Breast epithelium (tissue), 4 donors: Measurements from ENCODE around the gene EML5. TPM values are rescaled to one million over a fixed set of nuclear protein-coding genes. Genes with fewer than 3 reads are reported as not detected.

ENCODE experiments used
- DNase-seq, 2 donors: peaks; one replicate each; pipeline ENCODE4 v3.0.0-alpha.2; 2019; ENCODE audit warnings: low spot score in 2 of 2
- H3K27ac ChIP-seq, 2 donors: fragments of 200-600 bp; sonication (generic) in 1 of 2; one replicate each; pipeline ENCODE4 v1.5.1; 2016 to 2019; ENCODE audit warnings: mild to moderate bottlenecking in 1 of 2
- H3K27me3 ChIP-seq, 2 donors: fragments of 200-600 bp; sonication (generic) in 1 of 2; one replicate each; pipeline versions ENCODE4 v1.5.1 to v1.6.0; 2017 to 2019; ENCODE audit warnings: control low read depth in 1 of 2, mild to moderate bottlenecking in 1 of 2
- H3K36me3 ChIP-seq: fragments of 200-600 bp; one replicate; pipeline ENCODE4 v1.5.1; 2019
- H3K4me1 ChIP-seq, 2 donors: fragments of 200-600 bp; sonication (generic); one replicate each; pipeline ENCODE4 v1.5.1; 2016 to 2019; ENCODE audit warnings: control low read depth in 1 of 2
- H3K4me3 ChIP-seq, 3 donors: fragments of 200-600 bp; sonication (generic); 1 replicate in 2 of 3; 2 replicates in 1 of 3; pipeline ENCODE4 v1.5.1; 2016 to 2019; ENCODE audit warnings: mild to moderate bottlenecking in 3 of 3, moderate library complexity in 2 of 3
- H3K9me3 ChIP-seq, 2 donors: fragments of 200-600 bp; sonication (generic) in 1 of 2; one replicate each; pipeline ENCODE4 v1.5.1; 2016 to 2019; ENCODE audit warnings: control low read depth in 1 of 2
- POLR2A ChIP-seq: fragments of 450-650 bp; IDR thresholded peaks from one replicate; pipeline ENCODE4 v1.6.1; 2016; ENCODE audit warnings: antibody characterized with exemption, mild to moderate bottlenecking, moderate library complexity
- POLR2AphosphoS5 ChIP-seq, 3 donors: sonication (generic); formaldehyde crosslinking; IDR thresholded peaks; one replicate each; pipeline ENCODE4 v1.6.1; 2017; ENCODE audit warnings: antibody characterized with exemption in 3 of 3
- intact Hi-C: fragments of 100-400 bp; cut with DNase I; formaldehyde crosslinking; loops from one replicate; pipeline ENCODE4 v1.15.1; 2023; ENCODE audit warnings: low total_unique reads
- total RNA-seq, 3 donors: library from RNA; depleted of rRNA; stranded (reverse); fragments of >200 nt; gene quantifications; one replicate each; pipeline ENCODE4 v1.1.0, GENCODE V29; 2016
- TF ChIP-seq, protein P1 (sequence below), 3 donors: fragments of 450-650 bp; IDR thresholded peaks; one replicate each; pipeline ENCODE4 v1.5.1; 2016 to 2017; ENCODE audit warnings: antibody characterized with exemption in 3 of 3, mild to moderate bottlenecking in 3 of 3, moderate library complexity in 3 of 3

EML5 gene
- total RNA-seq, 3 donors from 2014 or later: 0.96 to 5.6 (median 4.3) TPM

DNA sequence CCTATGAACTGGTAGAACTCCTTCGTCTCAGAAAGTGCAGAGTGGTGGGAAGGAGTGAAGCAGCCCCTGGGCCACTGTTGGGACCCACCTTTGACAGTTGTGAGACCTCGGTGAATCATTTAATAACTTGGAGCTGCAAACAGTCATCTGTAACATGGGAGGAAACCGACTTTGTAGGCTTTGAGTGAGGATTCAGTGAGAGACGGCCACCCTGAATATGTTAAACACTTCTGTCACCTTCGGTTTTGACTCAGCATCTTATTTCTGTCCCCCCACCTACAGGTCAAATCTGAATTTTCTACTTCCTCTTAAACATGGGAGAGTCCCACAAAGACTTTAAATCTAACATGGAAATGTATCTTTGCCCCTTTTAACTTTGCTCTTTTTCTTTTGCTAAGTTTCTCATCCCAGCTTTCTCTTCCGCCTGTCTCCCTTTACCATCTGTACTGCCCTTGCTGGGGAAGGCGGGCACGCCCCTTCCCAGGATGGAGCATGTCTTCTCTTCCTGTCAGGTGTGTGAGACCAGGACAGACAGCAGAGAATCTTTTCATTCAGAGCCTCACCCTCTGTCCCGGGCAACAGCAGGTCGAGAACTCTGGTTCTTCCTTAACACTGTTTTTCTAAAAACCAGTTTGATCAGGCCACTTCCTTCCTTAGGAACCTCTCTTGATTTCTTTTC lies 192.9 kb downstream of the EML5 start:
- H3K27me3 ChIP-seq: no peaks in the 10 kb centered on the region
- H3K9me3 ChIP-seq: no peaks in the 10 kb centered on the region
- H3K4me1 ChIP-seq: no peaks in the 10 kb centered on the region
- intact Hi-C loops: no loop called here
- no peaks in the 10 kb centered on the region for H3K36me3 ChIP-seq
- TF ChIP-seq POLR2AphosphoS5 (IDR thresholded peaks at IDR 0.05): no peak
- TF ChIP-seq, protein P1, sequence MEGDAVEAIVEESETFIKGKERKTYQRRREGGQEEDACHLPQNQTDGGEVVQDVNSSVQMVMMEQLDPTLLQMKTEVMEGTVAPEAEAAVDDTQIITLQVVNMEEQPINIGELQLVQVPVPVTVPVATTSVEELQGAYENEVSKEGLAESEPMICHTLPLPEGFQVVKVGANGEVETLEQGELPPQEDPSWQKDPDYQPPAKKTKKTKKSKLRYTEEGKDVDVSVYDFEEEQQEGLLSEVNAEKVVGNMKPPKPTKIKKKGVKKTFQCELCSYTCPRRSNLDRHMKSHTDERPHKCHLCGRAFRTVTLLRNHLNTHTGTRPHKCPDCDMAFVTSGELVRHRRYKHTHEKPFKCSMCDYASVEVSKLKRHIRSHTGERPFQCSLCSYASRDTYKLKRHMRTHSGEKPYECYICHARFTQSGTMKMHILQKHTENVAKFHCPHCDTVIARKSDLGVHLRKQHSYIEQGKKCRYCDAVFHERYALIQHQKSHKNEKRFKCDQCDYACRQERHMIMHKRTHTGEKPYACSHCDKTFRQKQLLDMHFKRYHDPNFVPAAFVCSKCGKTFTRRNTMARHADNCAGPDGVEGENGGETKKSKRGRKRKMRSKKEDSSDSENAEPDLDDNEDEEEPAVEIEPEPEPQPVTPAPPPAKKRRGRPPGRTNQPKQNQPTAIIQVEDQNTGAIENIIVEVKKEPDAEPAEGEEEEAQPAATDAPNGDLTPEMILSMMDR (IDR thresholded peaks at IDR 0.05): no peak
- no peak for TF ChIP-seq POLR2A
- no peak for DNase-seq
- H3K27ac ChIP-seq: no peak overlapping the region
- H3K4me3 ChIP-seq: no peak overlapping the region

DNA sequence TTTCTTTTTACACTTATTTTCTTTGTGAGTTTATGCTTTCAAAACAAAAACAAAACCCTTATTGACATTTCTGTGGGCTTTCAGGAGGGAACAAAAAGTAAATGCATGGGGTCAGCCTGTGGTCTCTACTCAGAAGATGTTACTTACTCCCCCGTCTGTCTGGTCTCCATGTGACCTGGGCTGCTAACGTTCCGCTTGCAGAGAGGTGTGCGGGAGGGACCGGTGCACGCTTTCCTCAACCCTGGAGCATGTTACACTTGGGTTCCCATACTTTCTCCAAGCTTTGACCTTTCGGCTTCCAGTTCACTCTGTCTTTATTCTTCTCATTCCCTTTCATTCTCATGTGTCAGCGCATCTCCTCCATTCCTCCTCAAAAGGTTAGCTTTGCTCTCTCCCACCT lies 193.4 kb downstream of the EML5 start:
- no peak for DNase-seq
- intact Hi-C loops: no loop called here
- TF ChIP-seq, protein P1 (IDR thresholded peaks at IDR 0.05): no peak
- no peak for TF ChIP-seq POLR2A
- no peak for TF ChIP-seq POLR2AphosphoS5 (IDR thresholded peaks at IDR 0.05)
- no peak overlapping the region for H3K27ac ChIP-seq
- no peak overlapping the region for H3K4me3 ChIP-seq
- H3K4me1 ChIP-seq: no peaks in the 10 kb centered on the region
- no peaks in the 10 kb centered on the region for H3K36me3 ChIP-seq
- H3K27me3 ChIP-seq: no peaks in the 10 kb centered on the region
- H3K9me3 ChIP-seq: no peaks in the 10 kb centered on the region

DNA sequence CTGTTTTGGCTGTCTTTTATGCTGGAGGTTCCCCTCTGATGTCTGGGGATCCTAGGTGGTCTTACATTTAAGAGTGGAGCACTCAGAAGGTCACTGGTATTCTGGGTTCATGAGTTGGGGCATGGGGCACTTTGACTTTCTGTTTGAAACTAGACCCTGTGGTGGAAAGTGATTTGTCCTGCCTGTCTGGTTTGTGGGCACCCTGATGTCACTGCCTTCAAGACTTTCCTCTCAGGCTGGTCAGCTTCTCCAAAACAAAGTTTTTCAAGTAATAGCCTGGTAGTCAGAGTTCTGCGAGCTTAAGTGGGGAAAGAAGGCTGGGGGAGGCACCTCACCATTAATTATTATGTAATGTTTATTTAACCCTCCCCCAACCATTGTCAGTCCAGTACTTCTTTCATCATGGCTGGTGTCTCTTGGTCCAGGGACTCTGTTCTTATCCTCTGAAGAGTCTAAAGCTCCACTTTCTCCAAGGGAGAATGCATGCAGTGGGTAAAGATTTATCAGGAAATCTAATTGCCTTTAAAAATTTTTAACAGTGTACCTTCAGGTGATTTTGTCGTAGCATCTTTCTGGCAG lies 194.6 kb downstream of the EML5 start:
- Histone ChIP-seq H3K27ac (no peak overlapping the region), H3K4me1 (no peaks in the 10 kb centered on the region), H3K27me3 (no peaks in the 10 kb centered on the region), H3K9me3 (no peaks in the 10 kb centered on the region), H3K36me3 (no peaks in the 10 kb centered on the region), H3K4me3 (no peak overlapping the region)
- DNase-seq: no peak
- TF ChIP-seq POLR2AphosphoS5 (IDR thresholded peaks at IDR 0.05) (no peak), POLR2A (no peak)
- TF ChIP-seq, protein P1 (IDR thresholded peaks at IDR 0.05): no peak
- intact Hi-C loops: no loop called here

DNA sequence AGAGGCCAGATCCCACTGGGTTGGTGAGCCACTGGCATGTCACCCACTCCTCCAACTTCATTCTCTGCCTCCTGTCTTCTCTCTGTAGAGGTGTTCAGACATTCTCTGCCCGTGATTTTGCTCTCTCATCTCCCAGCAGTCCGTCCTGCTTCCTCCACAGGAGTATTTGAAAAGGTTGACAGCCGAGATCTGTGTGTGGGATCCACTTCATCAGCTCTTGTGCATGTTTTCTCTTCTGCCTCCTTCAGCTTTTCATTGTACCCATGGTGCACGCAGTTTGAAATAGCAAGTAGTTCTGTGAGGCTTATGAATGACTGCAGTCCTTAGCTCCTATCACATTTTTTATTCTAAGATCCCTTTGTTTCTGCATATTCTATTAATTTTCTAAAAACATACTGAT lies 195.2 kb downstream of the EML5 start:
- no peak for DNase-seq
- no peak overlapping the region for H3K27ac ChIP-seq
- H3K4me1 ChIP-seq: no peaks in the 10 kb centered on the region
- no peaks in the 10 kb centered on the region for H3K27me3 ChIP-seq
- H3K9me3 ChIP-seq: no peaks in the 10 kb centered on the region
- no peak overlapping the region for H3K4me3 ChIP-seq
- intact Hi-C loops: no loop called here
- H3K36me3 ChIP-seq: no peaks in the 10 kb centered on the region
- TF ChIP-seq POLR2A (no peak), POLR2AphosphoS5 (IDR thresholded peaks at IDR 0.05) (no peak)
- TF ChIP-seq, protein P1 (IDR thresholded peaks at IDR 0.05): no peak

DNA sequence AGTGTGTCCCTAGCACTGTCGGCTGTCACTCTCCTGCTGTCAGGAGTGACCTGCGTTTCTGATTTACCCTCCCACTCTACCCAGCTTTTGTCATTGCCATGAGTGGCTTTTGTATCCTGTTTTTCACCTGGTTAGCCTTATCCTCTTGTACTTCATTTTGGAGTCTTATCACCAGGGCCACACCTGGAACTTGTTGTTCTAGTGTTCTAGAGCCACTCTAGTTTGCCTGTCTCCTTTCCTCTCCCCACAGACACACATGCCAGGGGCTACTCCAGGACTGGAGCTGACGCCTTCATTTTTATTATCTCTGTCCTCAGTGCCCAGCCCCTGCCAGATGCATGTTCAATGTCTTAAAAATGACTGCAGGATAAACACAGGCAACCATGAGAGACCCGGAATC lies 195.7 kb downstream of the EML5 start:
- no peaks in the 10 kb centered on the region for H3K4me1 ChIP-seq
- intact Hi-C loops: no loop called here
- no peaks in the 10 kb centered on the region for H3K9me3 ChIP-seq
- TF ChIP-seq POLR2AphosphoS5 (IDR thresholded peaks at IDR 0.05) (no peak), POLR2A (no peak)
- TF ChIP-seq, protein P1 (IDR thresholded peaks at IDR 0.05): no peak
- no peaks in the 10 kb centered on the region for H3K27me3 ChIP-seq
- H3K27ac ChIP-seq: no peak overlapping the region
- DNase-seq: no peak
- no peak overlapping the region for H3K4me3 ChIP-seq
- no peaks in the 10 kb centered on the region for H3K36me3 ChIP-seq
